Measurements from ENCODE around the gene FRRS1L. TPM values are rescaled to one million over a fixed set of nuclear protein-coding genes. Genes with fewer than 3 reads are reported as not detected.

FRRS1L gene
- total RNA-seq, 1 donor from 2014 or later, result not detected

- Histone ChIP-seq H3K27me3 (ENCODE audit: control insufficient read depth, insufficient read depth, low read length) (no peaks in the 10 kb centered on the region), H3K36me3 (ENCODE audit: control insufficient read depth, insufficient read depth, low read length) (peaks cover 6% of the 10 kb centered on the region), H3K4me3 (ENCODE audit: low read depth, low read length) (no peak overlapping the region)
- FAIRE-seq, result no peak
- no peak for DNase-seq (ENCODE audit: low read depth)
- TF ChIP-seq, protein P1, sequence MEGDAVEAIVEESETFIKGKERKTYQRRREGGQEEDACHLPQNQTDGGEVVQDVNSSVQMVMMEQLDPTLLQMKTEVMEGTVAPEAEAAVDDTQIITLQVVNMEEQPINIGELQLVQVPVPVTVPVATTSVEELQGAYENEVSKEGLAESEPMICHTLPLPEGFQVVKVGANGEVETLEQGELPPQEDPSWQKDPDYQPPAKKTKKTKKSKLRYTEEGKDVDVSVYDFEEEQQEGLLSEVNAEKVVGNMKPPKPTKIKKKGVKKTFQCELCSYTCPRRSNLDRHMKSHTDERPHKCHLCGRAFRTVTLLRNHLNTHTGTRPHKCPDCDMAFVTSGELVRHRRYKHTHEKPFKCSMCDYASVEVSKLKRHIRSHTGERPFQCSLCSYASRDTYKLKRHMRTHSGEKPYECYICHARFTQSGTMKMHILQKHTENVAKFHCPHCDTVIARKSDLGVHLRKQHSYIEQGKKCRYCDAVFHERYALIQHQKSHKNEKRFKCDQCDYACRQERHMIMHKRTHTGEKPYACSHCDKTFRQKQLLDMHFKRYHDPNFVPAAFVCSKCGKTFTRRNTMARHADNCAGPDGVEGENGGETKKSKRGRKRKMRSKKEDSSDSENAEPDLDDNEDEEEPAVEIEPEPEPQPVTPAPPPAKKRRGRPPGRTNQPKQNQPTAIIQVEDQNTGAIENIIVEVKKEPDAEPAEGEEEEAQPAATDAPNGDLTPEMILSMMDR (IDR thresholded peaks at IDR 0.05; ENCODE audit: insufficient read depth, low read length, severe bottlenecking), result no peak
Measured at GRCh38 chr9:109087795-109088194, 79.3 kb downstream of the FRRS1L start.

DNA sequence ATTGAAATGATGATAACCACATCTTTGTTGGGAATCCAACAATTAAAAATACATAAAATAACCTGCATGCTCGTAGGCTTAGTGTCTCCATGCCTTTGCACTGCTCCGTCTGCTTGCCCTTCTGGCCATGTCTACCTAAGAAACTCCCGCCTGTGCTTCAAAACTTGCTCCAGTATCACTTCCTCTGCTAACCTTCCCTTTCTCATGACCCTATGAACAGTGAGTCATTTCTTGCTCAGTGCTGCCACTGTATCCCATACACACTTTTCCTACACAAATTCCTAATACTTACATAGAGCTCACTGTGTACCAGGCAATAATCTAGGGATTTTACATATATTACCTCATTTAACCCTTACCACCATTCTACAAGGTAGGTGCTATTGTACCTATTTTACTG is 80.8 kb downstream of the FRRS1L start:
- TF ChIP-seq, protein P1 (IDR thresholded peaks at IDR 0.05; ENCODE audit: insufficient read depth, low read length, severe bottlenecking), result no peak
- Histone ChIP-seq H3K4me3 (ENCODE audit: low read depth, low read length) (no peak overlapping the region), H3K36me3 (ENCODE audit: control insufficient read depth, insufficient read depth, low read length) (peaks cover 5% of the 10 kb centered on the region), H3K27me3 (ENCODE audit: control insufficient read depth, insufficient read depth, low read length) (no peaks in the 10 kb centered on the region)
- DNase-seq (ENCODE audit: low read depth) (peak; percentile 63), FAIRE-seq (no peak)

- Histone ChIP-seq H3K27me3 (ENCODE audit: control insufficient read depth, insufficient read depth, low read length) (no peaks in the 10 kb centered on the region), H3K4me3 (ENCODE audit: low read depth, low read length) (no peak overlapping the region), H3K36me3 (ENCODE audit: control insufficient read depth, insufficient read depth, low read length) (peaks cover 3% of the 10 kb centered on the region)
- FAIRE-seq, result no peak
- TF ChIP-seq, protein P1 (IDR thresholded peaks at IDR 0.05; ENCODE audit: insufficient read depth, low read length, severe bottlenecking), result no peak
- DNase-seq (ENCODE audit: low read depth), result no peak
Measured at GRCh38 chr9:109085510-109085909, 81.5 kb downstream of the FRRS1L start.

DNA sequence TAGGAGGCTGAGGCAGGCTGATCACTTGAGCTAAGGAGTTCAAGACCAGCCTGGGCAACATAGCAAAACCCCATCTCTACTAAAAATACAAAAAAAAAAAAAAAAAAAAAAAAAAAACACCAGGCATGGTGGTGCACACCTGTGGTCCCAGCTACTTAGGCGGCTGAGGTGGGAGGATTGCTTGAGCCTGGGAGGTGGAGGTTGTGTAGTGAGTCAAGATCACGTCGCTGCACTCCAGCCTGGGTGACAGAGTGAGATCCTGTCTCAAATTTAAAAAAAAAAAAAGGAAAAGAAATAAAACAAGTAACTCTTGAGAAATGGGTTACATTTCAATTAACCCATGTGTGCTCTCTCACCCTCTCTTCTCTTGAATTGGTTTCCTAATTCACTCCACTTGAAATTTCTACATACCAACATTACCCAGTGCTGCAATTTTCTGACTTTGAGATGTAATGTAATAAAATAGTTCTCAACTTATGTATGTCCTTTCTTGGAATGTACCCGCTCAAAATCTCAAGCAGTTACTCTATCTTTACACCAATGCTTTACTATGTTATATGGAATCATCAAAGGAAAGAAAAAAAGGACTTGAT is 83.1 kb downstream of the FRRS1L start:
- FAIRE-seq, result no peak
- Histone ChIP-seq H3K27me3 (ENCODE audit: control insufficient read depth, insufficient read depth, low read length) (no peaks in the 10 kb centered on the region), H3K36me3 (ENCODE audit: control insufficient read depth, insufficient read depth, low read length) (peaks cover 3% of the 10 kb centered on the region), H3K4me3 (ENCODE audit: low read depth, low read length) (no peak overlapping the region)
- TF ChIP-seq, protein P1 (IDR thresholded peaks at IDR 0.05; ENCODE audit: insufficient read depth, low read length, severe bottlenecking), result no peak
- no peak for DNase-seq (ENCODE audit: low read depth)

- H3K4me3 ChIP-seq (ENCODE audit: low read depth, low read length), result no peak overlapping the region
- DNase-seq (ENCODE audit: low read depth) (no peak), FAIRE-seq (no peak)
- H3K27me3 ChIP-seq (ENCODE audit: control insufficient read depth, insufficient read depth, low read length), result no peaks in the 10 kb centered on the region
- H3K36me3 ChIP-seq (ENCODE audit: control insufficient read depth, insufficient read depth, low read length), result peaks cover 3% of the 10 kb centered on the region
- TF ChIP-seq, protein P1 (IDR thresholded peaks at IDR 0.05; ENCODE audit: insufficient read depth, low read length, severe bottlenecking), result no peak
Measured at GRCh38 chr9:109083141-109083540, 83.9 kb downstream of the FRRS1L start.

DNA sequence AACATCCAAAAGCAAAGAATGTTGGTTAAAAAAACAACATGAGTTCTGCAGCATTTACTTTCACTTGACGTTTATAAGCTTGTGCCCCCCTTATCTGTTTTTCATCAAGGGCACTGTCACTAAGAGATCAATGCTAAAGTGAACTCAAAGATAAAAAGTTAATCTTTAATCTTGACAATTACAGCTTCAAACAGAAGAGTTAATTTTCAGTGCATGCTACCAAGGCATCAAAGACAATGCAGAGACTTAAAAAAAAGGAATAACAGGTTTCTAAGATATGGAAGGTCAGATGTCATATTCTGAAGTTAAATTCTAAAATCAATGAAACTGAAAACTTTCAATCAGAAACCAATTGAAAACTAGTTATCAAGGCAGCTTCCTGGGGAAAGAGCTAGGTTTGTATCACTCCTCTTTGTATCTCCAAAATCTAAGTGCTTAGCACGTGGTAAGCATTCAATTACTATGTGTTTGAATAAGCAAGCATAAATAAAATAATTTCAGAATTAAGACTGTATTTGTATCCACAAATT is 84.9 kb downstream of the FRRS1L start:
- Histone ChIP-seq H3K27me3 (ENCODE audit: control insufficient read depth, insufficient read depth, low read length) (no peaks in the 10 kb centered on the region), H3K4me3 (ENCODE audit: low read depth, low read length) (no peak overlapping the region), H3K36me3 (ENCODE audit: control insufficient read depth, insufficient read depth, low read length) (peaks cover 1% of the 10 kb centered on the region)
- TF ChIP-seq, protein P1 (IDR thresholded peaks at IDR 0.05; ENCODE audit: insufficient read depth, low read length, severe bottlenecking), result no peak
- FAIRE-seq, result no peak
- no peak for DNase-seq (ENCODE audit: low read depth)

Measured in bronchial epithelial cell (primary cell).